Epithelial cell of esophagus (primary cell): ENCODE results near the gene CNKSR2.

ENCODE experiments used
- DNase-seq: peaks from one replicate; pipeline ENCODE4 v3.0.0; 2010; ENCODE audit warnings: low read depth
- H3K4me3 ChIP-seq: 2 replicates; pipeline ENCODE4 v1.5.1; 2011; ENCODE audit warnings: mild to moderate bottlenecking, low read length, control low read depth
- CTCF ChIP-seq: IDR thresholded peaks from 2 replicates; pipeline ENCODE4 v1.5.1; 2011; ENCODE audit warnings: low read depth, mild to moderate bottlenecking, low read length, control low read depth, inconsistent platforms; ENCODE audit not compliant: insufficient read depth; ENCODE audit errors: missing control alignments

The CNKSR2 gene

GRCh38 chrX:21374994-21375707, 933 bp downstream of the CNKSR2 start:
- no peak overlapping the region for H3K4me3 ChIP-seq
- no peak for DNase-seq
- no peak for TF ChIP-seq CTCF

GRCh38 chrX:21375708-21376009, 1.4 kb downstream of the CNKSR2 start:
- no peak for DNase-seq
- no peak overlapping the region for H3K4me3 ChIP-seq
- TF ChIP-seq CTCF = no peak

GRCh38 chrX:21376636-21377035, 2.4 kb downstream of the CNKSR2 start:
- no peak for DNase-seq
- H3K4me3 ChIP-seq = no peak overlapping the region
- no peak for TF ChIP-seq CTCF

GRCh38 chrX:21379991-21380390, 5.8 kb downstream of the CNKSR2 start:
- no peak for DNase-seq
- TF ChIP-seq CTCF = no peak

GRCh38 chrX:21382715-21383114, 8.5 kb downstream of the CNKSR2 start:
- H3K4me3 ChIP-seq = no peak overlapping the region
- TF ChIP-seq CTCF = peak; percentile 30
- no peak for DNase-seq

More at GRCh38 chrX:21379991-21380390, 5.8 kb downstream of the CNKSR2 start:
- H3K4me3 ChIP-seq = no peak overlapping the region

- H3K4me3 ChIP-seq = no peak overlapping the region
- no peak for TF ChIP-seq CTCF
- no peak for DNase-seq
Observed at GRCh38 chrX:21383546-21383945, 9.3 kb downstream of the CNKSR2 start.

- no peak for DNase-seq
- no peak for TF ChIP-seq CTCF
- no peak overlapping the region for H3K4me3 ChIP-seq
Observed at GRCh38 chrX:21384178-21384577, 10.0 kb downstream of the CNKSR2 start.
